Gastrocnemius medialis (tissue), 4 donors: ENCODE results near the gene PGGHG. TPM values are rescaled to one million over a fixed set of nuclear protein-coding genes. Genes with fewer than 3 reads are reported as not detected.

ENCODE experiments used
- ATAC-seq, 2 donors: fragments of 150-250 bp; one replicate each; pipeline ENCODE4 v1.9.1; 2016
- DNase-seq, 2 donors: peaks; one replicate each; pipeline ENCODE4 v3.0.0-alpha.2; 2019
- H3K27ac ChIP-seq, 4 donors: fragments of 200-600 bp; sonication (generic); 1 replicate in 1 of 4; 2 replicates in 3 of 4; pipeline ENCODE4 v1.5.1; 2016 to 2018; ENCODE audit warnings: mild to moderate bottlenecking in 2 of 4, moderate library complexity in 1 of 4
- H3K27me3 ChIP-seq, 3 donors: fragments of 200-600 bp; sonication (generic) in 2 of 3; 1 replicate in 1 of 3; 2 replicates in 2 of 3; pipeline versions ENCODE4 v1.5.1 to v1.6.0; 2016 to 2019; ENCODE audit warnings: mild to moderate bottlenecking in 1 of 3, moderate library complexity in 1 of 3
- H3K36me3 ChIP-seq, 2 donors: fragments of 200-600 bp; sonication (generic) in 1 of 2; one replicate each; pipeline ENCODE4 v1.5.1; 2017 to 2018
- H3K4me1 ChIP-seq, 2 donors: fragments of 200-600 bp; sonication (generic) in 1 of 2; one replicate each; pipeline ENCODE4 v1.5.1; 2016 to 2017; ENCODE audit warnings: mild to moderate bottlenecking in 2 of 2
- H3K4me3 ChIP-seq, 4 donors: fragments of 200-600 bp; sonication (generic) in 3 of 4; 1 replicate in 1 of 4; 2 replicates in 3 of 4; pipeline ENCODE4 v1.5.1; 2016 to 2019; ENCODE audit warnings: mild to moderate bottlenecking in 2 of 4
- H3K9me3 ChIP-seq, 3 donors: fragments of 200-600 bp; sonication (generic) in 2 of 3; 1 replicate in 1 of 3; 2 replicates in 2 of 3; pipeline ENCODE4 v1.5.1; 2016 to 2019
- POLR2A ChIP-seq, 2 donors: fragments of 450-650 bp; IDR thresholded peaks; one replicate each; pipeline ENCODE4 v1.6.1; 2017; ENCODE audit warnings: antibody characterized with exemption in 2 of 2, mild to moderate bottlenecking in 2 of 2, moderate library complexity in 2 of 2
- in situ Hi-C, 4 donors: fragments of 200-750 bp; cut with MboI; loops; one replicate each; pipeline versions ENCODE4 v1.15.0 to v1.8.0; 2017; ENCODE audit warnings: low sequenced_read_pairs in 4 of 4
- intact Hi-C: fragments of 100-400 bp; cut with DNase I; formaldehyde crosslinking; loops from one replicate; pipeline ENCODE4 v1.15.1; 2023; ENCODE audit warnings: low total_unique reads
- total RNA-seq, 4 donors: library from RNA; depleted of rRNA; stranded (reverse); fragments of >200 nt; gene quantifications; one replicate each; pipeline versions ENCODE4 v1.1.0 to v1.2.3, GENCODE V29; 2016
- TF ChIP-seq, protein P1 (sequence below), 5 experiments: fragments of 450-650 bp in 3 of 5; fragments of 200-600 bp in 2 of 5; sonication (generic) in 2 of 5; IDR thresholded peaks in 4 of 5; conservative IDR thresholded peaks in 1 of 5; 1 replicate in 4 of 5; 2 replicates in 1 of 5; pipeline ENCODE4 v1.5.1; 2016 to 2019; ENCODE audit warnings: antibody characterized with exemption in 5 of 5, mild to moderate bottlenecking in 3 of 5, moderate library complexity in 3 of 5

Gene PGGHG
- total RNA-seq, 4 donors from 2014 or later, result 0.98 to 3.4 (median 2.7) TPM

DNA sequence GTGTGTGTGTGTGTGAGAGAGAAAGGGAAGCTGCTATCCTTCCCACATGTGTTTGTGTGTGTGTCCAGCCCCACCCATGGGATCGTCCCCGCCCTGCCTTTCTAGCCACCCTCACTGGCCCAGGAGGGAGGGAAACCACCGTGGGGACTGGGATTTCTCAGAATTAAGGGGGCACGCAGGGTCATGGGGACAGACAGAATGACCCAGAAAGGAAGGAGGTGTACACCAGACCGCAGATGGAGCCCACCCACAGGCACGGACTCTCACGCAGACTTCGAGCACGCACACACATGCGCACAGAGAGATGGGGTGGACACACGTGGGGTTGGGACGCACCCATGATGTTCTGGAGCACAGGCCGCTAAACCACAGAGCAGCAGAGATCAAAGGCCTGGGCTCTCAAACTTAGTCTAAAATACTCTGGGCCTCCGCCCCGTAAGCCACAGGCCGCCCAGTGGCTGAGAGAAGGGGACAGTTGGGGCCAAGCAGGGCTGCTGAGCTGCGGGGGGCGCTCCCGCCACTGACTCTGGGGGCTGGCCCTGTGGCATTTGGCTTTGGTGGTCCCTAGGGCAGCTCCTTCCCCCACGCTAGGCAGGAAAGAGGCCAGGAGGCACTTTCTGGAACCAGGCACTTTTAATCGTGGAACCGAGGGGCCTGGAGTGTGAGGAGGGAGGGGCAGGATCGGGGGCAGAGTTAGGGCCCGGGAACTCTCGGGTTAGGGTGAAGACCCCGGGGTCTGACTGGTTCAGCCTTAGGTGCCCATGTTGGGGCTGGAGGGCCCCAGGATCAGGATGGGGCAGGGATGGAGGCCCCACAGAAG lies 8.9 kb downstream of the PGGHG start:
- Histone ChIP-seq H3K27ac (no peak overlapping the region), H3K4me3 (no peak overlapping the region), H3K36me3 (no peaks in the 10 kb centered on the region), H3K4me1 (no peaks in the 10 kb centered on the region), H3K27me3 (peaks cover 0 to 27% (median 26%) of the 10 kb centered on the region in 3 donors), H3K9me3 (no peaks in the 10 kb centered on the region)
- DNase-seq, result no peak
- TF ChIP-seq POLR2A (IDR thresholded peaks at IDR 0.05), result no peak
- no peak for ATAC-seq
- intact Hi-C loops, result no loop called here
- in situ Hi-C loops, result no loop called here

DNA sequence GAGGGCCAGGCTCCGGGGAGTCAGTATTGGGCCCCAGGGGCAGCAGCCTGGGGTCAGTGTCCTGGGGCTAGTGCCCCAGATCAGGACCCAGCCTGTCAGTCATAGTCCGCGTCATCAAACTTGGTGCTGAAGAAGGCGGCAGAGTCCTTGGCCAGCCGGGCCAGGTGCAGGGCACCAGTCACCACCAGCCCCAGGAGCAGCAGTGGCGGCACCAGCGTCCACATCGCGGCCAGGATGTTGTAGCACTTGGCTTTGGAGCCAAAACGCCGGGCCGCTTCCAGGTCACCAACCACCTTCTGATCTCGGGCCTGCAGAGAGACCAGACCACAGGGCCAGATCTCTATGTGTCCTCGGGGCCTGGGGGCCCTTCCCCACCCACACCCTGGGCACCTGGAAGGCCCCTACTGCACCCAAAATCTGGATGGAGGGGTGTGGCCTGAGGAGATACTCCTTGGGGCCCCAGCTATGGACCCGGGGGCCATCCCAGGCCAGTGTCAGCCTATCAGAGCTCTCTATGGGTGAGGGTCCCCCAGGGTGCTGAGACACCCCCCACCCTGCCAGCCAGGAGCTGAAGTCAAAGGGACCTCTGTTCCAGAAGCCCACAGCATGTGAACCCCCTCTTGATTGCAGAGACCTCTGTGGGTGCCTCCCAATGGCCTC lies 9.6 kb downstream of the PGGHG start:
- Histone ChIP-seq H3K9me3 (no peaks in the 10 kb centered on the region), H3K4me3 (no peak overlapping the region), H3K27me3 (peaks cover 0 to 27% (median 26%) of the 10 kb centered on the region in 3 donors), H3K27ac (no peak overlapping the region), H3K36me3 (no peaks in the 10 kb centered on the region), H3K4me1 (no peaks in the 10 kb centered on the region)
- DNase-seq (no peak), ATAC-seq (no peak)
- intact Hi-C loops, result no loop called here
- in situ Hi-C loops, result no loop called here
- TF ChIP-seq, protein P1, sequence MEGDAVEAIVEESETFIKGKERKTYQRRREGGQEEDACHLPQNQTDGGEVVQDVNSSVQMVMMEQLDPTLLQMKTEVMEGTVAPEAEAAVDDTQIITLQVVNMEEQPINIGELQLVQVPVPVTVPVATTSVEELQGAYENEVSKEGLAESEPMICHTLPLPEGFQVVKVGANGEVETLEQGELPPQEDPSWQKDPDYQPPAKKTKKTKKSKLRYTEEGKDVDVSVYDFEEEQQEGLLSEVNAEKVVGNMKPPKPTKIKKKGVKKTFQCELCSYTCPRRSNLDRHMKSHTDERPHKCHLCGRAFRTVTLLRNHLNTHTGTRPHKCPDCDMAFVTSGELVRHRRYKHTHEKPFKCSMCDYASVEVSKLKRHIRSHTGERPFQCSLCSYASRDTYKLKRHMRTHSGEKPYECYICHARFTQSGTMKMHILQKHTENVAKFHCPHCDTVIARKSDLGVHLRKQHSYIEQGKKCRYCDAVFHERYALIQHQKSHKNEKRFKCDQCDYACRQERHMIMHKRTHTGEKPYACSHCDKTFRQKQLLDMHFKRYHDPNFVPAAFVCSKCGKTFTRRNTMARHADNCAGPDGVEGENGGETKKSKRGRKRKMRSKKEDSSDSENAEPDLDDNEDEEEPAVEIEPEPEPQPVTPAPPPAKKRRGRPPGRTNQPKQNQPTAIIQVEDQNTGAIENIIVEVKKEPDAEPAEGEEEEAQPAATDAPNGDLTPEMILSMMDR (IDR thresholded peaks at IDR 0.05 in 4 of 5, conservative IDR thresholded peaks at IDR 0.05 in 1 of 5), result no peak
- TF ChIP-seq POLR2A (IDR thresholded peaks at IDR 0.05), result no peak

DNA sequence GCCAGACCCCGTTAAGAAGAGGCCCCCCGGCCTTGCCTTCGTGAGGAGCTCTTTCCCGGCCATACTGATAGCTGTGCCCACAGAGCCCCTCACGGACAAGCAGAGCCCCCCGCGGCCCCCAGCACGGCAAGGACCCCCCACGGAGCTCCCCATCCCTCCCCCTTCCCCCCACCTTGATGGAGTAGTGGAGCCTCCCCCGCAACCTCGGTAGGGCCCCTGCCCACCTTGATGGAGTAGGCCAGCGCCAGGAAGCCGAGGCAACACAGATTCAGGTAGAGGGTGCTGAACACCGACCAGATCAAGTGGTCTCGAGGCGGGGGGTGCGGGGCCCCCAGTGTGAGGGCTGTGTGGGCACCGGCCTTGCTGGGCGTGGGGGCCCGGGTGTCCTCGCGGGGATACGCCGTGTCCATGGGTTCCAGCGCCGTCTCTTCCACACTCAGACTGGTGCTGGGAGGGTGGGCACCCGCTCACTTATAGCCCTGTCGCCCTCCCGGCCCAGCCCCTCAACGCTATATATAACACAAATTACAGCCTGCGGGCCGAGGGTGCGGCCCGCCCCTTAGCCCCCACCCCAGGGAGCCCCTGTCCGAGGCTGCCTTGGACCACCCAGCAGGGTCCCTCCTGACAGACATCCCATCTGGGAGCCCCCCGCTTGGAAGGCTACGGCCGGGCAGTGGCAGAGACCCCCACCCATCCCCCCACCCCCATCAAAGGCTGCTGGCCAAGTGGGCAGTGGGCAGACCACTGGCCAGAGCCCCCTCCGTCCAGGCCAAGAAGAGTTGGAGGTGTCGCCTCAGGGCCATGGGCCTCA lies 10.4 kb downstream of the PGGHG start, which contains the start of gene IFITM5:
TSS of gene IFITM5 (minus strand) at position 446 of the 811 bp plus-strand sequence. CDS start at position 410, 36 bp downstream.
- Histone ChIP-seq H3K4me3 (no peak within 1 kb of the TSS), H3K27ac (no peak within 1 kb of the TSS), H3K9me3 (no peaks in the 10 kb centered on the region), H3K4me1 (no peaks in the 10 kb centered on the region), H3K27me3 (peaks cover 0 to 27% (median 26%) of the 10 kb centered on the region in 3 donors), H3K36me3 (no peaks in the 10 kb centered on the region)
- ATAC-seq (no peak), DNase-seq (no peak)
- in situ Hi-C loops, result no loop called here
- intact Hi-C loops, result no loop called here
- TF ChIP-seq POLR2A (IDR thresholded peaks at IDR 0.05), result no peak
- TF ChIP-seq, protein P1 (IDR thresholded peaks at IDR 0.05 in 4 of 5, conservative IDR thresholded peaks at IDR 0.05 in 1 of 5), result no peak

DNA sequence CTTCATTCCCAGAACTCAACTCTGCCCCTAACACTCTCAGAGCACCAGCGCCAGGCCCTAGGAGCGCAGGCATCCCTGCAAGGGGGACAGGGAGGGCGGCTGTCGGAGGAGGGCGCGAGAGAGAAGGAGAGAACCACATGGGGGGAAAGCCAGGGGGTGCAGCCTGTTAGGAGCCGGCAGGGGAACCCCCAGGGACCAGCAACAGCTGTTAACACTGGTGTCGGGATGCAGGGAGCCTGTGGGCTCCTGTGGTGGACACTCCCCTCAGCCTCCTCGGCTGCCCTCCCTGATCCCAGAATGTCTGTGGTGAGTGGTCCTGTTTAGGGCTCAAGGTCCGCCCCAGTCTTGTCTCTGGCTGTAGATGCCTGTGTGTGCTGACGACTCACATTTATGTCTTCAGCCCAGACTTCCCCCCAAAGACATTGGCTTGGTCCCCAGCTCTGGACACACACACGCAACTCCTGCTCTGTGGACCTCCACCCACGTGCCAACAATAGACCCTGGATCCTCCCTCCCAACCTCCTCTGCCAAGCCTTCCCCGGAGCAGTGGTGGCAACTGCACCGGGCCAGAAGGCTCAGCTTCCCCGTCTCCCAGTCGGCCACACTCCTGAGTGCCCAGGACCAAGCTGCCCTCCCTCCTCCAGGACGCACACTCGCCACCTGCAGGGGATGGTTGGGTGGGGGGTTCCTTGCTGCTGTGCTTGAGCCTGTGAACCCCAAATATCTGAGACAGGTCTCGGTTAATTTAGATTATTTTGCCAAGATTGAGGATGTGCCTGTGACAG lies 11.2 kb downstream of the PGGHG start:
- TF ChIP-seq, protein P1 (IDR thresholded peaks at IDR 0.05 in 4 of 5, conservative IDR thresholded peaks at IDR 0.05 in 1 of 5), result no peak
- no peak for TF ChIP-seq POLR2A (IDR thresholded peaks at IDR 0.05)
- DNase-seq (no peak), ATAC-seq (no peak)
- no peaks in the 10 kb centered on the region for H3K36me3 ChIP-seq
- no peak overlapping the region for H3K4me3 ChIP-seq
- H3K4me1 ChIP-seq, result peaks cover 0 to 2% of the 10 kb centered on the region in 2 donors
- in situ Hi-C loops, result loop anchor here in 1 of 4 donors (10.0 kb wide), 1 partner anchor 55 kb away; no protein-coding TSS in a partner anchor
- H3K27ac ChIP-seq, result no peak overlapping the region
- peaks cover 0 to 27% (median 26%) of the 10 kb centered on the region in 3 donors for H3K27me3 ChIP-seq
- H3K9me3 ChIP-seq, result no peaks in the 10 kb centered on the region
- intact Hi-C loops, result no loop called here
